HG02763 (cell line): ENCODE results near the gene PRSS33.

Experiments
- ATAC-seq: cut with Tn5 transposase; IDR thresholded peaks from one replicate; pipeline ENCODE4 v1.9.1; 2021; ENCODE audit warnings: mild to moderate bottlenecking, moderate library complexity; ENCODE audit not compliant: unreplicated experiment

The PRSS33 gene

DNA sequence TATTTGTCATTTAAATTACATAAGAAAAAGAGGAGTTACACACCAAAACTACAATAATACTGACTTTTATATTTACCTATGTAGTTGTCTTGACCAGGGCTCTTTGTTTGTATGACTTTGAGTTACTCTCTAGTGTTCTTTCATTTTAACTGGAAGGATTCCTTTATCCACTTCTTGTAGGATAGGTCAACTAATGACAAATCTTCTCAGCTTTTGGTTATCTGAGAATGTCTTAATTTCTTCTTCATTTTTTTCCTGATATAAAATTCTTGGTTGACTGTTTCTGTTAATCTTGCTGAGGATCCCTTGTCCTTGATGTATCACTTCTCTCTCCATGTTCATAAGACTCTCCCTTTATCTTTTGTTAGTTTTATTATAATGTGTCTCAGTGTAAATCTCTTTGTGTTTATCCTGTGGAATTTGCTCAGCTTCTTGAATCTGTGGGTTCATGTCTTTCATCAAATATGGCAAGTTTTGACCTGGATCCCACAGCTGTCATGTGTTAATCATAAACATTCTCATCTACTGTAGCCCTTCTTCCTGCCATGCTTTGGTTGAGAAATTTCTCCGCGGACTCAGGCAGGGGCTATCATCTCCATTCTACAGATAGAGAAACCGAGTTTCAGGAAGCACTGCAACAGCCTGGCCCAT, 16.3 kb upstream of the PRSS33 start:
- no peak for ATAC-seq

DNA sequence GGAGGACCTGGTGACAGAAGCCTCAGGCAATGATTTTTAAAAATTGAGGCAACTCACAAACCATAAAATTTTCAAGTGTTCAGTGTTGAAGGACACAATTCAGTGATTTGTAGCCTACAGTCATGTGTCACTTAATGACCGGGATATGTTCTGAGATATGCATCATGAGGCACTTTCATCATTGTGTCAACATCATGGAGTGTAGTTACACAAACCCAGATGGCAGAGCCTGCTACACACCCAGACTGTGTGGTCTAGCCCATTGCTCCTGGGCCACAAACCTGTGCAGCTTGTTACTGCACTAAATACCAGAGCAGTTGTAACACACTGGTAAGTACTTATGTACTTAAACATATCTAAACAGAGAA, 12.5 kb upstream of the PRSS33 start:
- no peak for ATAC-seq

DNA sequence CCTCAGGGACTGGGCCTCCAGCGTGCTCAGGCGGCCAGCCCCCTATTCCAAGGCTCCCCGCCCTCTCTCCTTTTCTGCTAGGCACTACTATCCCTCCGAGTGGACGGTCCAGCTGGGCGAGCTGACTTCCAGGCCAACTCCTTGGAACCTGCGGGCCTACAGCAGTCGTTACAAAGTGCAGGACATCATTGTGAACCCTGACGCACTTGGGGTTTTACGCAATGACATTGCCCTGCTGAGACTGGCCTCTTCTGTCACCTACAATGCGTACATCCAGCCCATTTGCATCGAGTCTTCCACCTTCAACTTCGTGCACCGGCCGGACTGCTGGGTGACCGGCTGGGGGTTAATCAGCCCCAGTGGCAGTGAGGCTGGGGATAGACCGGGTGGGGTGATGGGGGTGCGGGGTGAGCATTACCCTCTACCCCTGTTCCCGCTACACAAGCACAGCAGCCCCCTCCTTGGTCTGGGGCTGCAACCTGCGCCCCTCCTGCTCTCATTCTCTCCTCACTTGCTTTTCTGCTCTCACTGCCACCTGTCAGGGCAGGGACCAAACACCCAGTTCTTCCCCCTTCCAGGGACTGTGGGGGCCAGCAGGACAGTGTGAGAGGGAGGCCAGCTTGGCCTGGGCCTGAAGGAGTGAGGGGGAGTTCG, 12.0 kb upstream of the PRSS33 start:
- ATAC-seq = no peak

DNA sequence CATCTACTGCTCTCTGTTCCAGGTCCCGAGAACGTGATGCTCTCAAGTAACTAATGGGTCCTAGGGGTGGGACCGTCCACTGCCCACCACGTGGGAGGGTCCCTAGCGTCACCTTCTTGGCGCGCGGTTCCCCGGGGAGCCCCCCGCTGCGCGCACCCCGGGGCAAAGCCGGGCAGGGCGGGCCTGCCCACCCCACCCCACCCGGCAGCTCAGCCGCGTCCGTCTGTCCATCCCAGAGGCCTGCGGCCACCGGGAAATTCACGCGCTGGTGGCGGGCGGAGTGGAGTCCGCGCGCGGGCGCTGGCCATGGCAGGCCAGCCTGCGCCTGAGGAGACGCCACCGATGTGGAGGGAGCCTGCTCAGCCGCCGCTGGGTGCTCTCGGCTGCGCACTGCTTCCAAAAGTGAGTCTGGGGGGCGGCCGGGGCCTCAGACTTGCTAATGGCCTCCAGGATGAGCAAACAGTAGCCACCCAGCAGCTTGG, 11.4 kb upstream of the PRSS33 start:
- ATAC-seq = no peak

DNA sequence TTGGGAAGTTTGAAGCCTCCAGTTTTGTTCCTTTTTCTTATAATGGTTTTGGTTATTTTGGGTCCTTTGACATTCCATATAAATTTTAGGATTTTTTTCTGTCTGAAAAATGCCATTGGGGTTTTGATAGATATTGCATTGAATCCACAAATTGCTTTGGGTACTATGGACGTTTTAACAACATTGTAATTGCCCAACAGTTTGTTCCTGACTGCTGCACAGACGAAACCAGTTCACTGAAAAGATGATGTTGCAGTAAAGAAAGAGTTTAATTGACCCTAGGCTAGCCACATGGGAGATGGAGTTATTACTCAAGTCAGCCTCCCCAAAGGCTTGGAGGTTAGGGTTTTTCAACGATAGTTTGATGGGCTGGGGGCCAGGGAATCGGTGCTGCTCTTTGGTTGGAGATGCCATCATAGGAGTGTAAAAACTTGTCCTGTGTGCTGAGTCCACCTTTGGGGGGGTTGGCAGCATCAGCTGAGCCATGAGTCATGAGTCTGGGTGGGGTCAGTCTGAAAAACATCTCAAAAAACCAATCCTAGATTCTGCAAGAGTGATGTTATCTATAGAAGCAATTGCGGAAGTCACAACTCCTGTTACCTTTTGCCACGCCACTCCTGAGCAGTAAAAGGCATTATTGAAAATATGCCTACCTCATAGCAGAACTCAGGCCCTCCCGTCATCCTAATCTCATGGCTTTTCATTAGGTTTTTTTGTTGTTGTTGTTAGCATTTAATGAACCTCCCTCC, 8.2 kb upstream of the PRSS33 start:
- ATAC-seq = no peak

DNA sequence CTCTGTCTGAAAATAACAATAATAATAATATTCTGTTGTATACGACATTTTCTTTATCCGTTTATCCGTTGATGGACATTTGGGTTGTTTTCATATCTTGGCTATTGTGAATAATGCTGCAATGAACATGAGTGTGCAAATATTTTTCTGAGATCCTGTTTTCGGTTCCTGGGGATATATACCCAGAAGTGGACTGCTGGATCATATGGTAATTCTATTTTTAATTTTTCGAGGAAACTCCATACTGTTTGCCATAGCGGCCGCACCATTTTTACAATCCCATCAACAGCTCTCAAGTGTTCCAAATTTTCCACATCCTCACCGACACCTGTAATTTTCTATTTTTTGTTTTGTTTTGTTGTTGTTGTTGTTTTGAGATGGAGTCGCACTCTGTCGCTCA, 5.6 kb upstream of the PRSS33 start:
- no peak for ATAC-seq

DNA sequence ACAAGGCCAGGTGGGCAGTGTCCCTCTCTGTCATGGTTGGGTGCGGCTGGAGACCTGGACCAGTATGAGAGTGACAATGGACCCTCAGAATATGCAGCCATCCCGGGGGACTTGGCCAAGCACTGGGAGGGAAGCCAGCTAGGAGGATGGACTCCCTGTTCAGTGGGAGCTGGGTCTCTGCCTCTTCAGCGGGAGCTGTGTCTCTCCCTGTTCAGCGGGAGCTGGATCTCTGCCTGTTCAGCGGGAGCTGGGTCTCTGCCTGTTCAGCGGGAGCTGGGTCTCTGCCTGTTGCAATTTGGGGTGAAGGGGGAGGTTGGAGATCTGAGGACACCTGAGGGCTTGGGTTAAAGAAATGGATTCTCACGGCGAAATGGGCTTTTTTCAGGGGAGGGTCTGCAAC, 3.8 kb upstream of the PRSS33 start:
- no peak for ATAC-seq

DNA sequence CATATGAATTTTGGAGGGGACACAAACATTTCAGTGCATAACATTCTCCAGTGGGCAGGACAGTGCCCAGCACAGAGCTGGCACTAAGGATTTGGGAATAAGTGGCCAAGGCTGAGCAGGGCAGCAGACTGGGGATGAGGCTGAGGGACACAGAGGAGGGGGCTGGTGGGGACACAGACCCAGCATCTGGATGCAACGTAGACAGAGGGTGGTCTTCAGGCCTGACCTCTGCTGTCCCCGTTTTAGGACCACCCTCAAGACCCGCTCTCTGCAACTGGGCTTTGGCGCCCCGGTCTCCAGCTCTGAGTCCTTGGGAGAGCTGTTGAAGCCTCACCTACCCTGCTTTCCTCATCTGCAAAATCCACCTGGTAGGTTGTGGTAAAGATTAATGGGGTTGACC, 3.3 kb upstream of the PRSS33 start:
- no peak for ATAC-seq

DNA sequence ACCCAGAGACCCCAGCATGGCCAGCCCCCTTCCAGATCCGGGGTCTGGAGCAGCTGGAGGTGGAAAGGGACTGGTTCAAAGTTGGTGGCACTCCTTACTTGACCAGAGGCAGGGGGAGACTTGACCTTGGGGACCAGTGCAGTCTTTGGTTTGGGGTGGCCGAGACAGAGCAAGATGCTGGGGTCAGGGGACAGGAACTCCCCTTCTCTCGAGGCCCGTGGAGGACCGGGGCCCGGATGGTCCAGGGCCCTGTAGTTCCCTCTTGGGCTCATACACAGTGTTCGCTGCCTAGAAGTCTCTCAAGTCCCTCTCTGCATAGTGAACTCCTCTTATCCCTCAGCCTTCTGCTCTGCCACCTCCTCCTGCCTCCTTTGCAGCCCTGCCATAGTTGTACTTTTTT, 601 bp upstream of the PRSS33 start:
- no peak for ATAC-seq

DNA sequence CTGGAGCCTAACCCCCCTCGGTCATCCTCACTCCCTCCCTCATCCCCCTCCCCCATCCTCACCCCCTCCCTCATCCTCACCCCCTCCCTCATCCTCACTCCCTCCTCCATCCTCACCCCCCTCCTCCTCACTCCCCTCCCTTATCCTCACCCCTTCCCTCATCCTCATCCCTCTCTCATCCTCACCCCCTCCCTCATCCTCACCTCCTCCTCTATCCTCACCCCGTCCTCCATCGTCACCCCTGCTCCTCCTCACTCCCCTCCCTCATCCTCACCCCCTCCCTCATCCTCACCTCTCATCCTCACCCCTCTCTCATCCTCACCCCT, 571 bp downstream of the PRSS33 start:
- no peak for ATAC-seq

DNA sequence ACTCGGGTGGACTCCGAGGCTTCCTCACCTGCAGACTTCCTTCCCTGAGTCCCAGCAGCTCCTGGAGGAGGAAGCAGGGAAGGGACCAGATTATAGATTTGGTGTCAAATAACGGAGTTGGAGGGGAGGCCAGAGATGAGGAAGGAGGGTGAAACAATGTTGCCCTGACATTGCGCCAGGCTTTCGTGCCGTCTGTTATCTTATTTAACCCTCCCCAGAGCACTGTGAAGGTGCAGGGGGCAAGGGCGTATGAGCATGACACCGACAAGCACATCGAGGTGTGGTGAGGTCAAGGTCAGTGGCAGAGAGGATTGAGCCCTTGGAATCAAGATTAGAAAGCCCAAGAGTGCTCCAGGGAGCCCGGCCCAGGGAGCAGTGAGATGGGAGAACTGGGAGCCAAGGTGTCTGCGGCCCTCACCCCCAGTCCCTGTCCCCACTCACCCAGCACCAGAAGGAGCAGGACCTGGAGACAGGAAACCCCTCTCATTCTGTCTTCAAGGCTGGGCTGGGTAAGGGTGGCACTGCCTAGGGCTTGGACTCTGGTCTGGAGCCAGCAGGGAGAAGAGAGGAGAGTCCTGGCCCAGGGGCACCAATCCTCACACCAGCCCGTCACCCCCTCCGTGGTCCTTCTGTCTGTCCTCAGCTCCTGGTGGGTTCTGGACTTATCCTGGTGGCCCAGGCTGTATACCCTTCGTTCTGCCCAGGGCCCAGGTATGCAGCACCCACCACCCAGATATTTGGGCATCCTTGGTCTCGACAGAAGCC, 1.1 kb downstream of the PRSS33 start:
- ATAC-seq = no peak

DNA sequence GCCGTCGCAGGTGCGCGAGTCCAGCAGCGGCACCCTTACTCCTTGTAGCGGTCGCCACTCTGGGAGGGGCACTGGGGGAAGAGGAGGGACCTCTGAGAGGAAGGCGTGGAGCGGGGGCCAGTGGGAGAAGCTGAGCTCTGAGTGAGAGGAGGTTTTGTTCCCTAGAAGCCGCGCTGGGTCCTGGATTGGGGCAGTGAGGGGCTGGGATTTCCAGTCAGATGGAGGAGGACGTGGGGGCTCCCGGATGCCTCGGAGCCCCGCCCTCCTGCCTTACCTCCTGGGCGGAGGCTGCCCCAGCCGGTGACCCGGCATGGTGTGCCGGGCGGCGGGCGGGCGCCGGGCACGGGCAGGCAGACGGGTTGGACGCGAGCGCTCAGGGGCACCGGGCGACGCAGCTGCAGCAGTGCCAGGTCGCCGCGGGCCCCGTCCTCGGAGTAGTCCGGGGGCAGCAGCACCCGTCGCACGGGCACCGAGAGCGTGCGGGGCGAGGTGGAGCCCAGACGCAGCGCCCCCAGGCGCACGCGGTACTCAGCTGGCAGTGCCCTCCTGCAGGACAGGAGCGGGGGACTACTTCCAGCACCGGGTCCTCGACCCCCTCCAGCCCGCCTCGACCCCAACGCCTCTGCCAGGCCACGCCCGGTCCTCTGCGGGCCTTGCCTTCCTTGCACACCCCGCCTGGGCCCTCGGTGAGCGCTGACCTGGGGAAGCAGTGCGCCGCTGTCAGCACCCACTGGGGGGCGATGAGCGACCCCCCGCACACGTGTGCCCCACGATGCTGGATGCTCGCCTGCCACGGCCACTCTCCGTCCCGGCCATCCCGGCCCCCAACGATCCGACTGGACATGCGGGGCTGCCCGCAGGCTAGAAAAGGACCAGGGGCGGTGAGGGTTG, 2.0 kb downstream of the PRSS33 start:
- ATAC-seq = no peak

DNA sequence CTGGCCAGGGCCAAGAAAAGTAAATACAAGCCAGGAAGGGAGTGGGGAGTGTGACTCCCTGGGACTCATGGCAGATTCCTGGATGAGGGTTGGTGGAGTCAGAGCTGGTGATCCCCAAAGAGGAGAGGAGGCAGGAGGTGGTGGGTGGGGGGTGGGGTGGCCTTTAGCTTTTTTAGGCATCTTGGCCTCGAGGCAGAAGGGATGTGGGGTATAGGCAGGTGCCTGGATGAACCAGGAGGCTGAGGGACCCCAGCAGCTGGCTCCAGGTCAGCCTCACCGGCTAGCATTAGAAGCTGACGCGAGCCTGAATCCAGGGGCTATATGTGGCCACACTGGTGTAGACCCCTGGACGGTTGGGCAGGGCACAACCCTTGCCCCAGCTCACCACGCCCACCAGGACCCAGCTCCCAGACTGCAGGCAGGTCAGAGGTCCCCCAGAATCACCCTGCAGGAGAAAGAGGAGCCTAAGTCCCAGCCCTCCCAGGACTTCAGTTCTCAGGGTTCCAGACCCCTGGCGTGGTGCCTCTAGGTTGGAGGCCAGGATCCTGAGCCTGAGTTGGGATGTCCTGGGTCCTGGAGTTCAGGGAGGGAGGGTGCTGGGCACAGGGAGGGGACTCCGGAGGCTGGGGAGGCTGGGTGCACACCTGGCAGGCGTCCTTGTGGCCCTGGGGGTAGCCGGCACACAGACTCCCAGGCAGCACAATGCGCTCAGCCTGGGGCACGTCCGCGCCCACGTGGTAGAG, 2.8 kb downstream of the PRSS33 start:
- ATAC-seq = no peak

DNA sequence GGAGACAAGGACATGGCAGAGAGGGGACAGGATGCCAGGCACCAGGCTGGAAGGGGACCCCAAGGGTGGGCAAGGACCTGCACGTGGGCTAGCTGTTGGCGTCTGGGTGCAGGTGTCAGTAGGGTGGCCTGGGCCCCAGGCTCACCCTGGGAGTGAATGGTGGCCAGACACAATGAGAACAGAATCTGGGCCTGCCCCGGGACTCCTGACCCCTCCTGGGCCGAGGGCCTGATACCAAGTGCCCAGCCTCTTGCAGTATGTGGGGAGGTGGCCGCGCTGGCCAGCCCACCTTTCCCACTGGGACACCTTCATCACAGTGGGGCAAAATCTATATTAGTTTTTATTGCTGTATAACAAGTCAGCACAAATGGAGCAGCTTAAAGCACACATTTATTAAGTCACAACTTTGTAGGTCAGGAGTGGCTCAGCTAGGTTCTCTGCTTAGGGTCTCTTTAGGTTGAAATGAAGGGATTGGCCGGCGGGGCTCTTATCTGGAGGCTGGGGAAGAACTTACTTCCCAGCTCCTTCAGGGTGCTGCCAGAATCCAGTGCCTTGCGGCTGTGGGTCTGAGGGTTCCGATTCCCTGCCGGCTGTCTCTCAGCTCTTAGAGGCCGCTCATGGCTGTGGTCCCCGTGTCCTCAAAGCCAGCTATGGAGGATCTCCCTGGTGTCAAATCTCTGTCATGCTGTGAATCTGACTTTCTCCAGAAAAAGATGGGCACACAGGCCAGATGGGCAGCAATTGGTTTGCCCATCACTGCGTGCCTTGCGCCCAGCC, 3.6 kb downstream of the PRSS33 start:
- no peak for ATAC-seq

DNA sequence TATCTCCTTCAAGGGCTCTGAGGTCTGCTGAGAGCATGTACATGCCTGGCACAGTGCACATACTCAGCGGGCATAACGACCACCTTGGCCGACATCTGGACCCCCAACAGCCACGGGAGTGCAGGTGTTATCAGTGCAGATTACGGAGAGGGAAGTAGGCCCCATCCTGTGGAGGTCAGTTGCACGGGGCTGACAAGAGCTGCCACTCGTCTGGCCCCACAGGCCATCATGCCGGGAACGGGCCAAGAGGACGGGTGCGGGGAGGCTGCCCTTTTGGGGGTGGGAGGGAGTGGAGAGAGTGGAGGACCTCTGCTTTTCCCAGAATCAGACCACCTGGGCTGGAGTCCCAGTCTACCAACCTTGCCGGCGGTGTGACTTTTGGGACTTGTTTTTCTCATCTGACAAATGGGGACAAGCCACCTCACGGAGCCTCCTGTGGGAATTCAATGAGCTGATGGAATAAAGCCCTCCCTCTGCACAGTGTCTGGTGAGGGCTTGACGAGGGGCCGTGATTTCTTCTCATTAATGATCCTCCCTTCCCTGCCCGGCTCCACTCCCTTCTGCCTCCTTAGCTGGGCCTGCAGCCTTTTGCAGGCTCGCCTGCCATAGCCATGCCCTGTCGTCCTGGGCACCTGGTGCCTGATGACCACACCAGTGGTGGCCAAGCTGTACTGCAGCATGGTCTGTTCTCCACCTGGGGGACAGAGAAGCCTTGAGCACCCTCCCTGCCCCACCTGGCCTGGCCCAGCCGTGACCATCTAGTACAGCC, 4.6 kb downstream of the PRSS33 start:
- no peak for ATAC-seq

DNA sequence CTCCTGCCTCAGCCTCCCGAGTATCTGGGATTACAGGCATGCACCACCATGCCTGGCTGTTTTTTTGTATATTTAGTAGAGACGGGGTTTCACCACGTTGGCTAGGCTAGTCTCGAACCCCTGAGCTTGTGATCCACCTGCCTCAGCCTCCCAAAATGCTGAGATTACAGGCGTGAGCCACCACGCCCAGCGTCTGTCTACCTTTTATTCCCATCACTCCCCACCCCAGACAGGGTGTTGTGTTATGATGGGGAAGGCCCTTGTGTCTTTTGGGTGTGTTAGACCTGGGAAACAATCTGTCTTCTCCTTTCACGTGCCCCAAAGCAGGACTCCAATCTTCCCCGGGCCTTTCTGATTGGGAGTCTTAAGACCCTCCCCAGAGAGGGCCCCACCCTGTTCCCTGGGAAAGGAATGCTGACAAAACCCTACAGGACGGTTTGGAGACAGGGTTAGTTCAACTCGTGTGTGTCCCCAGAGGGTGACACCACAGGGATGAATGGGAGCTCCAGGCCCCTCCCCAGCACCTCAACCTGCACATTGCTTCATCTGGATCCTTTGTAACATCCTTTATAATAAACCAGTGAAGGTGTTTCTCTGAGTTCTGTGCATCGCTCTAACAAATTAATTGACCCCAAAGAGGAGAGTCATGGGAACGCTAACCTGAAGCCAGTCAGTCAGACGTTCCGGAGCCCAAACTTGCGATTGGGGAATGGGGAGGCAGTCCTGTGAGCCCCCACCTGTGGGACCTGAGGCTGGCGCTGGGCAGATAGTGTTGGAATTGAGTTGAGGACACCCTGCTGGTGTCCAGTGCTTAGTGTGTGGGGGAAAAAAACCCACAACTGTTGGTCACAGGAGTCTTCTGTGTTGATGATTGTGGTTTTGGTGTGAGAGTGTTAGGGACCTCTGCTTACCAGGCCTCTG, 7.1 kb downstream of the PRSS33 start:
- ATAC-seq = no peak

DNA sequence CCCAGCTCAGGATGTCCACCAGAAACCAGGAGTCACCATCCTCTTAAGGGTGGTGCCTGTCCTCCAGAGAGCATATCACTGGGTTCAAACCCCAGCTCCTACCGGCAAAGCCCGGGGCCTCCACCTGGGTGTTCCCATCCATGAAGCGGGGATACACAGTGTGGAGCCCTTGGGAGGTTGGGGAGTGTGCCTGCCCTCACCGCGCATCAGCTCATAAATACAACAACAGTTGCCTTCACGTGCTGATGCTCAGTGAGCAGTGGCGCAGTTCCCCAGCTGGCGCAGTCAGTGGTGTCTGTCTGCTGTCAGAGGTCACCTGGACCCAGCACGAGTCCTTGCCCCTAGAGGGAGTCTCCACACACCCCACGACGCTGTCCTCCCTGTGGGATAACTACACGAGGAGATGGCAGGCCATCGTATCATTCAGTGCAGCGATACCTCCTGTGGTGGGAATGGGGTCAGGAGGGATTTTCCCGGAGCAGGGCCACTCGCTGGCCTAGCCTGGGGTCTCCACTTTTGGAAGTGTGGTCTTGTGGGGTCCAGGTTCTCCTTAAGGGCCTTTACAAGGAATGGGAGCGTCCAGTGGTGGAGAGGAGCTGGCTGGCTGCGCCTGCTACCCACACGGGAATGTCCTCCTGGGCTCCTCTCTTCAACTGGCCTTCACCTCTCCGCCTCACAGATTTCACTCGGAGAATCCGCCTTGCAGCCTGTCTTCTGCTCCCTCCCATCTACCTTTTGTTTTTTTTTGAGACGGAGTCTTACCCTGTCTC, 8.0 kb downstream of the PRSS33 start:
- ATAC-seq = no peak
